K562 treated with DMSO at 1 percent for 12 hours (cell line): ENCODE measurements around the gene ATP9B. TPM values are rescaled to one million over a fixed set of nuclear protein-coding genes. Genes with fewer than 3 reads are reported as not detected.

Source experiments
- total RNA-seq: library from RNA; unstranded; fragments of 300-600 nt; gene quantifications from 2 replicates; pipeline ENCODE4 v1.2.3, GENCODE V29; 2022; ENCODE audit not compliant: insufficient read depth

The ATP9B gene
- total RNA-seq, result 3.2 and 5.8 TPM in 2 replicates

GRCh38 chr18:79068937-79069716 lies at the start of gene ATP9B:
Gene ATP9B (plus strand): TSS chr18:79069394. CDS start chr18:79069411, 17 bp downstream.

GRCh38 chr18:79395761-79396404 lies 326.7 kb downstream of the ATP9B start, which contains the start of gene NFATC1:
Gene NFATC1 (plus strand): TSS chr18:79395930. CDS start chr18:79396225, 295 bp downstream.

Other genes starting within 250 kb of the ATP9B start
- not detected in 2 replicates for gene SALL3, start 89.6 kb upstream of the ATP9B start, total RNA-seq